NOMO-1 treated with dmso at 0.1 percent for 144 hours (cell line): ENCODE data around the gene ZNF524.
"Not testable (repeated sequence)": the region's sequence is repeated elsewhere in the genome, so short reads cannot be mapped to it uniquely, and the experiment has no call there.

ENCODE experiments used
- DNase-seq: peaks from one replicate; lab custom pipeline; 2025; ENCODE audit not compliant: unreplicated experiment; lab: John Stamatoyannopoulos, UW

The ZNF524 gene

DNA sequence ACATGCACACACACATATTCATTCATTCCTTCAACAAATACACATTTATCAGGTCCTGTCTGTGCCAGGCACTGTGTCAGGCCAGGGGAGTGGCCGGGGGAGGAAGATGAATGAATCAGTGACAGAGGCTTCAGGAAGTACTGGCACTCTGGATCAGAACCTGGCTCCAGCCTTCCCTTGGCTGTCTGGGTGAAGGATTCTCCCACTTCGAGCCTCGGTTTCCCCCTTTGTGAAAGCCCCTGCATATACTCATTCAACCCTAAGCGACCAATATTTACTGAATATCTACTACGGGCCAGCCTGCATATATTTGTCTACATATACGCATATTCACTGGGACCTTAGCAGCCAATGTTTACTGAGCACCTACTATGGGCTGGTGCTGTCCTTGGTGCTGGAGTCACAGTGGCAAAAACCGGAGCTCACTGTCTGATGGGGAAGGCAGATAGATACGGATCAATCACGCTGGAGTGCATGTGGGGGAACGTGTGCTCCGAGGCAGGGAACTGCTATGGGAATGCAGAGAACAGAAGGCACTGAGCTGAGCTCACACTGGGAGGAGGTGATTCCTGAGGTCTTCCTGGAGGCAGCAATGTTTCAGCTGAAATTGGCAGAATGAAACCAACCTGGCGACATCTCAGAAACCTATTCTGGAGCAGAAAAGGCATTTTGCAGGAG, 18.8 kb upstream of the ZNF524 start:
- no peak for DNase-seq

DNA sequence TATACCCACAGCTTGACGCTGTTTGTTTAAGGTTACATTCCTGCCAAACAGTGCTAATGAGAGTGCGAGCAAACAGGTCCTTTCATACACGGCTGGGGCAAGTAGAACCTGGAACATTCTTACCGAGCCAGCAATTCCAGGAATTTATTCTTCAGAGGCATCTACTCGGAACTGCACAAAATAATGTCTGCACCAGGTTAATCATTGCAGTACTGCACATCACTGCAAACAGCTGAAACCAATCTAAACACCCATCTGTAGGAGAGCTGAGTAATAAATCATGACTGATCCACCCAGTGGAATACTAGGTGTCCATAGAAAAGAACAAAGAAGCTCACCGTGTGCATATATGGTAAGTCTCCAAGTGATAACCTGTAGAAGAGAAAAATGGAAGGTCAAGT, 18.3 kb upstream of the ZNF524 start:
- DNase-seq: no peak

DNA sequence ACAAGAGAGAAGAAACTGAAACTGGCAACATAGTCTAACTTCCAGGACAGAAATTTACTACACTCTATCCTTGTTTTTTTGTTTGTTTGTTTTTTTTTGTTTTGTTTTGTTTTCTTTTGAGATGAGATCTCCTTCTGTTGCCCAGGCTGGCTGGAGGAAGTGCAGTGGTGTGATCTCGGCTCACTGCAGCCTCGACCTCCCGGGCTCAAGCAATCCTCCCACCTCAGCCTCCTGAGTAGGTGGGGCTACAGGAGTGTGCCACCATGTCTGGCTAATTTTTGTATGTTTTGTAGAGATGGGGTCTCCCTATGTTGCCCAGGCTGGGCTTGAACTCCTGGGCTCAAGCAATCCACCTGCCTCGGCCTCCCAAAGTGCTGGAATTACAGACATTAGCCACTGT, 17.8 kb upstream of the ZNF524 start:
- DNase-seq: not testable (repeated sequence)

DNA sequence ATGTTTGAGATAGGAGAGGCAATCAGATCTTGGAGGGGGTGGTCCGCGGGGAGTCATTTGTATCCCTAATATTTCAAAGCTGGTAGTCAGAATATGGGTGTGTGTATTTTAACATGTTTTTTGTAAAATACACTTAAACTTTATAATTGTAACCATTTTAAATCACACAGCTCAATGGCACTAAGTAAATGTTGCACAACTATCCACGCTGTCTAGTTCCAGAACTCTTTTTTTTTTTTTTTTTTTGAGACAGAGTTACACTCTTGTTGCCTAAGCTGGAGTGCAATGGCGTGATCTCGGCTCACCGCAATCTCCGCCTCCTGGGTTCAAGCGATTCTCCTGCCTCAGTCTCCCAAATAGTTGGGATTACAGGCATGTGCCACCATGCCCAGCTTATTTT, 16.2 kb upstream of the ZNF524 start:
- not testable (repeated sequence) for DNase-seq

DNA sequence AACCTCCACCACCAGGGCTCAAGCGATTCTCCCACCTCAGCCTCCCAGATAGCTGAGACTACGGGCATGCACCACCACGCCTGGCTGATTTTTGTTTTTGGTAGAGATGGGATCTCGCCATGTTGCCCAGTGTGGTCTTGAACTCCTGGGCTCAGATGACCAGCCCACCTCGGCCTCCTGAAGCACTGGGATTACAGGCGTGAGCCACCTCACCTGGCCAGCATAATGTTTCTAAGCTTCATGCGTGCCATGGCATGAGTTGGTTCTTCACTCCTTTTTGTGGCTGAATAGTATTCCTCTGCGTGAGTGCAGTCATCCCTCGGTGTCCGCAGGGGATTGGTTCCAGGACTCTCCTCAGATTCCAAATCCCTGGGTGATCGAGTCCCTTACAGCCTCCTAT, 15.2 kb upstream of the ZNF524 start:
- DNase-seq: no peak

DNA sequence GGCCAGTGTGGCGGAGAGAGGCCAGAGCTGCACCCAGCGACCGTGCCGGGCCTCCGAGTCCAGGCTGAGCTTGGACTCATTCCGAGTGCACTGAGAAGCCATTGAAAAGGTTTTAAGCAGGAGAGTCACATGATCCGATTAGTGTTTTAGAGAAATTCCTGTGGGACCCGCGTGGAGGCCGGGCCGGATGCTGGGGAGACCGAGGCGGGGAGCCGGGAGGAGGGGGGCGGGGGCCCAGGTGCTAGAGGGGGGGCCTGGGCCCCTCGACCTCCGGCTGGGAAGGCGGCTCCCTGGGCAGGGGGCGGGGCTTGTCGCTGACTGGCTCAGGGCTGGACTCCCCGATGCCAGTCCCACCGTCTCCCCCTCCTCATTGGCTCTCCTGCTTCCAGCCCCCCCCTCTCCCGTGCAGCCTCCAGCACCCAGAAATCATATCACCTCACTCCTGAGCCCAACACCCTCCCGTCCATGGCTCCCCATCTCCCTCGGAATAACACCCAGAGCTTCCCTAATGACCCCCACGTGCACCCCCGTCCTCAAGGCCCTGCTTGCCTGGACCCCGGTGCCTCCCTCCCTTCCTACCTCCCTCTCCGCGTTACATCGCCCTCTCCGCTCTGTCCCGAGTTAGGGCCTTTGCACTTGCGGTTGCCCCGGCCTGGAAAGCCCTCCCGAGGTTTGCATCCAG, 14.3 kb upstream of the ZNF524 start:
- no peak for DNase-seq

DNA sequence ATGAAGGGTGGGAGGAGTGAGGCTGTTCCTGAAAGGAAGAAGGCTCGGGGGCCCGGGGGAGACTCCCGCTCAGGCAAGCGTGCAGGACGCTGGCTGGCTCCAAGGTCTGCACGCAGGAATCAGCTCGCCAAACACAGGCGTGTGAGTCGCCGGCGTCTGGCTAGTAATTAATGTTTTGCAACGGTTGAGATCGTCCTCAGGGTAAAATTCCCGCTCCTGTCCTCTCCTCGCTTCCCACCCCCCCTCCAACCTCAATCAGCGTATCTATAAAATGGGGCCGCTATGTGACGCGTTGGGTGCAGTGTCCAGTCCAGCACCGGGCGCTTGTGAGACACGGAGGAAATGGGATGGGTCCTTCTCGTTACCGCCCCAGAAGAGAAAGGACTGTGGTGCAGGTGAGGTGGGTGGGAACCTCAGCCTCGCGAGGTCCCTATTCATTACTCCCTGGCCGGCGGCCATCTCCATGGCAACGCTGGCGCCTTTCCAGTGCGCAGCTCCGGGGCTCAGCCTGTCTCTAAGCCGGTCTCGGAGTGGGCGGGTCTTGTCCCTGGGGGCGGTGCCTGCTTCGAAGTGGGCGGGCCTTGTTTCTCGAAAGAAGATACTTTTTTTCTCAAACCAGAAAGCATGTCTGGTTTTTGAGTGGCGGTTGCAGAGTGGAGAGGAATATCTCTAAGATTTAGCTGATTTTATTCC, 13.0 kb upstream of the ZNF524 start:
- peak; percentile 55 for DNase-seq

DNA sequence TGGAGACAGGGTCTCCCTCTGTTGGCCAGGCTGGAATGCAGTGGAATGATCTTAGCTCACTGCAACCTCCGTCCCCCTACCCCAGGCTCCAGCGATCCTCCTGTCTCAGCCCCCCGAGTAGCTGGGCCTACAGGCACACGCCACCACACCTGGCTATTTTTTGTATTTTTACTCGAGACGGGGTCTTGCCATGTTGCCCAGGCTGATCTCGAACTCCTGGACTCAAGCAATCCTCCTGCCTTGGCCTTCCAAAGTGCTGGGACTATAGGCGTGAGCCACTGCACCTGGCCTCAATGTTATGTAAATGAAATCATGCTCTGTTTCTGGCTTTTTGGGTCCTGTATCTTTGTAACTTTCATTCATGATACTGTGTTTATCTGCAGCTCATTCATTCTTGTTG, 11.3 kb upstream of the ZNF524 start:
- DNase-seq: no peak

DNA sequence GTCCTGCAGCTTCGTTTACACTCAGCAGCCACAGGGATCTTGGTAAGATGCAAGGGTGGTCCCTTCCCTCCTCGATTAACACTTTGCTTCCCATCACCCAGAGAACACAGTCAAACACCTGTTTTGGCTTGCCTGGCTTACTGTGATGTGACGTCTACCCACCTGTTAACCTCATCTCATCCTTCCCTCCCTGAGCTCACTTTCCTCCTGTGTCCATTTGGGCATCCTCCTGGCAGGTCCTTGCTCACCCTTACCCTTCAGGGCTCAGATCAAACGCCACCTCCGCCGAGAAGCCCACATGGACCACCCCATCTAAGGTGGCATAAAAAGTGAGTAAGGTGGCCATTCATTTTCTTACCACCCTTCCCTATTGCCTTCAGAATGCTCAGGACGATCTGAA, 10.0 kb upstream of the ZNF524 start:
- no peak for DNase-seq

DNA sequence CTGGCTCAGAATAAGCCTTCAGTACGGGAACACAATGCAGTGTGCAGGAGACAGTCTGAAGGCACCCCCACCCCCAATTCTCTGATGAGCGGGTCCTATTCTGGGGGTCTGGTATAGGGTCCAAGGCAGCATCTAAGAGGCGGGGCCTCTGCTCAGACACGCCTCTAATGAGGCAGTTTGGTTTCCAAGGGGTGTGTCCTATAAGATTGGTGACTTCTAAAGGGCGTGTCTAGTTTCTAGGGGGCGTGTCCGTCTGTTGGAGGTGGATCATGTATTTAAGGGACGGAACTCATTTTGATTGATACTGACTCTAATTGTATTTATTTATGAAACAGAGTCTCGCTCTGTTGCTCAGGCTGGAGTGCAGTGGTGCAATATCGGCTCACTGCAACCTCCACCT, 9.5 kb upstream of the ZNF524 start:
- no peak for DNase-seq

DNA sequence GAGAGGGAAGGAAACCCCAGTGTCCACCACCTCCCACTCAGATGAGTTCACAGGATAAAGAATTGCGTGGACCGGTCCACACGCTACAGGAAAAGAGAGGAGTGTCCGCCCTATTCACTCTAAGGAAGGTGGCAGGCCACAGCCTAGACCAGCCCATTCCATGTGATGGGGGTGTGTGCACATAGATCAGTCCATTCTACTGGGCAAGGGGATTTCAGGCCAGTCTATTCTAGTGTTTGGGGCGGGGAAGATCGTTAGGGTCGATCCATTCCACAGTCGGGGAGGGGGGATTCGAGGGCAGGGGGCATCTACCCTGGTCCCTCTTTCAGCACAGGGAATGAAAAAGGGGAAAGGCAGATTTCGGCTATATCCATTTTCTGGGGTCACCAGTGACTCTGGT, 8.5 kb upstream of the ZNF524 start:
- no peak for DNase-seq

DNA sequence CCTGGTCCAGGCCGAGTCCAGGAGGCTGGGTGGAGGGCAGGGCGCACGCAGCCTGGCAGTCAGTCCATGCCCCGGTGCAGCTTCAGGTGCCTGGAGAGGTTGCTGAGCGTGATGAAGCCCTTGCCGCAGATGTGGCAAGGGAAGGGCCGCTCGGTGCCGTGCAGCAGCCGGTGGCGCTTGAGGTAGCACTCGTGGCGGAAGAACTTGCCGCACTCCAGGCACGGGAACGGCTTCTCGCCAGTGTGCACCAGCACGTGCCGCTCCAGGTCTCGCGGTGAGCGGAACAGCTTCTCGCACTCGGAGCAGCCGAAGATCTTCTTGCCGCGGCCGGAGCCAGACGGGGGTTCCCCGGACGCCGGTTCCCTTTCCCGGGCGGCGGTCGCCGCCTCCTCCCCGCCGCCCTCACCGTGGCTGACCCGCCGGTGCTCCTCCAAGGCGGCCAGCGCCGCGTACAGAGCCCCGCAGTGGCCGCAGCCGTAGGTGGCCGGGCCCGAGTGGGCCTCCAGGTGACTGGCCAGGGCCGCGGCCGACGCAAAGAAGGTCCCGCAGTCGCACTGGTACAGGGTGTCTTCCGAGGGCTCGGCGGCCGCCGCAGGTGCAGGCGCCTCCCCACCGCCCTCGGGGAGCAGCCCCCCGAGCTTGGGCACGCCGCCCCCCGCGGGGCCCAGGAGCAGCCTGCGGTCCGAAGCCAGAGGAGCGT, 7.5 kb upstream of the ZNF524 start:
- DNase-seq: no peak

DNA sequence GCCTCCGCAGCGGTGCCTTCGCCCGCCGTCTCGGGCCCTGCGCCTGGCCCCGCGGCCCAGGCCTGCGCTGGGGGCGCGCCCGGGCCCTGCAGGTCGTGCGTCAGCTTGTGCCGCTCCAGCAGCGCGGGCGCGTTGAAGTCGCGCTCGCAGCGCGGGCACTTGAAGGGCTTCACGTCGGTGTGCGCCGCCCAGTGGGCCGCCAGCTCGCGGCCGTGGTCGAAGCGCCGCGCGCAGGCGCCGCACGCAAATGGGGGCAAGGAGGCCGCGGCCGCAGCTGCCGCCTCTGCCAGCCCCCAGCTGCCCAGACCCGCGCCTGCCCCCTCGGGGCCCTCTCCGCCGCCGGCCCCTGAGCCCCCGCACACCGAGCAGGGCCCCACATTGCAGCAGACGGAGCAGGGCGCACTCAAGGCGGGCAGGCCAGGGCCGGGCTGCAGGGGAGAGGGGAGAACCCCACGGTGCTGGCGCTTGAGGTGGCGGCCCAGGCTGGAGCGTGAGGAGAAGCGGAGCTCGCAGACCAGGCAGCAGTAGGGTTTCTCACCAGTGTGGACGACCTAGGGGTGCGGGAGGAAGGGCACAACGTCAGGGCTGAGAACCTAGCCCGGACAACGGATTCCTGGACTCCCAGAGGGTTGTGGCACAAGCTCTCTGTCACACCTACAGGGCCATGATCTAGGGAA, 6.9 kb upstream of the ZNF524 start:
- DNase-seq: no peak

DNA sequence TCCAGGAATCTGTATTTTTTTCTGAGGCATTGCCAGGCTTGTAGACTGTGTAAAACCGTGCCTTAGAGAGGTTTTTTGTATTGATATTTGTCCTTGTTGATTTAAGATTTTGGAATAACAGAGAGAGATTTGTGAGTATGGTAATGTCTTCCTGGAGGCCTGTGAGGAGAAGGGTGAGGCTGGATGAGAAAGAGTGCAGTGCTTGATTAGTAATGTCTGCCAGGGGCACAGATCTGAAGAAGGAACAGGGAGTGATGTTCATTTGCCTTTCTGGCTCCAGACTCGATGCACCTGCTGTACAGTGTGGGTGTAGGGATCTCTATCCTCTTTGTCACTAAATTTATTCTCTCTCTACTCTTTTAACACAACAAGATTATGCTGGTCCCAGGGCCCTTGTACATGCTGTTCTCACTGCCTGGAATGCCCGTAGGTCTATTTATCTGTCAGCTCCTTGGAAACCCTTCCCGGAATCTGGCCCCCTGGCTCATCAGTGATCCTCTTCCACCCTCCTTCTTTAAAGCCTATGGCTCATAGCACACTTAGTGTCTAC, 5.0 kb upstream of the ZNF524 start:
- no peak for DNase-seq

DNA sequence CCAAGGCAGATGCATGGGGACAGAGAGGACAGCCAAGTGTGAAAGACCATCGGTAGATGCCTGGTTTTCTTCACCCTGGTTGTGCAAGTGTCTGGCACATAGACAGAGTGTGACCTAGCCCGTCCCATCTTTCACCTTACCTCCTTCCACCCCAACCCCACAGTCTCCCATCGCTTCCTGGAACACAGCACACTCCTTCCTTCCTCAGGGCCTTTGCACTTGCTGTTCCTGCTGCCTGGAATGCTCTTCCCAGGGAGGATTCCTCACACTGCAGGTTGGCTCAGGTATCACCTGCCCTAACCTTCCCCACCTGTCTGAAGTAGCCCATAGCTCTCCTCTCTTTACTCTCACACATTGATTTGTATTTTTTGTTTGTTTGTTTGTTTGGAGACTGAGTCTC, 3.8 kb upstream of the ZNF524 start:
- DNase-seq: no peak

DNA sequence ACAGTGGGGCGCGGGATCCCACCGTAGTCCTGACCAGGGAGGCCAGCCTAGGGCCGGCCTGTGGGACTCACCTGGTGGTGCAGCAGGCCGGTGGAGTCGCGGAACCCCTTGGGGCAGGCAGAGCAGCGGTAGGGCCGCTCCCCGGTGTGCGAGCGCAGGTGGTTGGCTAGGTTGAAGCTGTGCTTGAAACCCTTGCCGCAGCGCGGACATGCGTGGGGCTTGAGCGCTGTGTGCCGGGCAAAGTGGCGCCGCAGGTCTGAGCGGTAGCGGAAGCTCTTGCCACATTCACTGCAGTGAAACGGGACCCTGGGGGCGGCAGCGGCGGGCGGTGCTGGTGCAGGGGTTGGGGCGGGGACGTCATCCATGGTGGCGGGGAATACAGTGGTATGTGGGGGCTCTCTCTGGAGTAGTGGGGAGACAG, 2.6 kb upstream of the ZNF524 start:
- no peak for DNase-seq

DNA sequence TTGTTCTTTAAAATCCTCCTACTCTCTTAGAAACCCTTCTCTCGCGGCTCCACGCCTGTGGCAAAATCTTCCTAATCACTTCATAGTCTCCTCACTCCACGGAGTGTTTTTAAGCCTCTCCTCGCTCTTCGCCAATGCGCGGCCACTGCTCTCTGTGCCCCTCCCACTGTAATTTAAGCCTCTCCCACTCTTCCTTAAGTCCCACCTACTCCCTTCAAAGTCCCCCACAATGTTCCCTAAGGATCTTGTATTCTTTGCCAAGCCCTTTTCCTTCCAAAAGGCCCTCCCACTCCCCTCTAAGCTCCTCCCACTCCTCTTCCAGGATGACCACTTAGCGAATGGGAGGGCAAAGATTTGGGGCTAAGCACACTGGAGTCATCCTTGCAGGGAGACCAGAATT, 2.1 kb upstream of the ZNF524 start:
- no peak for DNase-seq

DNA sequence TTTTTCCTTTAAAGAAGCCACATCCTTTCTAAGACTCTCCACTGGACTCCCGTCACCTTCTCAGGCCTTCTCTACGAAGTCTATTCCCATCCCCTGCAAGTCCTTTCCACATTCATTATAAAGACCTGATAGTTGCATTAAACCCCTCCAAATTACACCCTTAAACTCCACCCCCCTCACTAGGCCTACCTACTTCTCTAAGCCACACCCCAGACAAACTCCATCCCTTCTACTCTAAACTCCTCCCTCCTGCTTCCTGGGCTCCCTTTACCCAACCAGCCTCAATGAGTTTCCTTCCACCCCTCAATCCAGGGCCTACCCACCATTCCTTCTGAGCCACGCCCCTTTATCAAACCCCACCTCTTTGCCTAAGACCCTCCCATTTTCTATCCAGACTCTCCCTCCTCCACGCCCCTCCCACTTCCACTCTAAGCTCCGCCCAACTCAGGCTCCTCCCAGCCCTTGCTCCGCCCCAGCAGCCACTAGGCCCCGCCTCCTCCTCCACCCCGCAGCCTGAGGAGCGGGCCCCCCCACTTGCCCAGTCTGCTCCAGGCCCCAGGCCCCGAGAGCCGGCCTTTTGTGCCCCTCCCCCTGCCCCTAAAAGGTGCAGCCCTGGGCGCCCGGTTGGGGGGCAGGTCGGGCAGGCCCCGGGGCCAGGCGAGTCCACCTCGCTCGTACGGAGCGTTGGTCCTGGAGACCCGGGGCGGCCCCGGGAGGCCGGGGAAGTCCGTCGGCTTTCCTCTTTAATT, 1.2 kb upstream of the ZNF524 start:
- DNase-seq: peak; percentile 84

DNA sequence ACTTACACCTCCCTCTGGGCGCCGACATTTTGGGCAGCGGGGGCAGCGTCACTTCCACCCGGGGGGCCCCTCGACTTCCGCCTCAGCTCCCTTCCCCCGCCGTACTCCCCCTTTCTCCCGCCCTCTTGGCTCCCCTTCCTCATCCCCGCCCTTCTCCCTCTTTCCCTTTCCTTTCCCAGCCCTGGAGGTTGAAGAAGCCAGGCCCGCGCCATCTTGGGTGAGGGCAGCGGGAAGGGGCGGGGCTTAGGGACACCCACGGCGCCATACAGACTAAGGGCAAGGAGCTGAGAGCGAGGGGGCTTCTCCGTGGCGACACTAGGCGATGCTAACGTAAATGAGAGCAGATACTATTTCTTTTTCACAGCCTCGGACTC, 633 bp upstream of the ZNF524 start, which contains the start of gene FIZ1:
TSS of gene FIZ1 (minus strand) at position 50 of the 374 bp plus-strand sequence. CDS start 1,652 bp downstream, outside the sequence.
- peak; percentile 99 for DNase-seq

DNA sequence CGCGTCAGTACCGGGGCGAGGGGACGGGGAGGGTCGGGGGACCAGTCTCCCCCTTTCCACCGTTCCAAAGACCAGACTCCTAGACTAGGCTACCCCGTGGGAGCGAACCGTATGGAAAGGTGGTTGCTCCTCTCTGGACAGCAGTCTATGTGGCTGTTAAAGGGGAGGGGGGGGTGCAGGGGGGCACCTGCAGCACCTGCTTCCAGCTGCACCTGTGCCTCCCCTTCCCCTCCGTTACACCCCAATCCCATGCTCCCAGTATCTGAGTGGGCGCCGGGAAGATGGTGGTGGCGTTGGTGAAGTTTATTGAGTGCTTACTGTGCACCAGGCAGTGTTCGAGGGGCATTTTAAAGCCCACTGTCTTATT, 557 bp downstream of the ZNF524 start:
- no peak for DNase-seq
